Measurements from ENCODE around the gene GNAO1. TPM values are rescaled to one million over a fixed set of nuclear protein-coding genes. Genes with fewer than 3 reads are reported as not detected.

The GNAO1 gene
- total and polyA plus RNA-seq, 9 of the 15 experiments (the other 6 are each of a cell fraction or from before 2014, with no cell fraction given) = 0.07 to 0.42 (median 0.08) TPM; not detected in 5

GRCh38 chr16:56331915-56332314 lies 140.6 kb downstream of the GNAO1 start:
- DNase-seq (ENCODE audit: extremely low read depth in 1 of 4, low spot score in 3 of 4) (no peak), FAIRE-seq (no peak), ATAC-seq (no peak)
- ChIA-PET CTCF (ENCODE audit: low intra/inter-chr PET ratio) (interaction anchor here (0.6 to 2.7 kb wide), 2 partner anchors 25 to 27 kb away, joined by 3 to 20 read pairs; no protein-coding TSS in a partner anchor), POLR2A (interaction anchor here (1.0 kb wide), 2 partner anchors 9 to 439 kb away, joined by 3 read pairs; no protein-coding TSS in a partner anchor)
- H4K20me1 ChIP-seq (replicated peaks; ENCODE audit: control insufficient read depth, insufficient read depth, low read length) = peaks cover 4% of the 10 kb centered on the region
- no TSS peak for BruUV-seq (replicated peaks)
- no peak overlapping the region for H3K9ac ChIP-seq (ENCODE audit: insufficient read depth in 1 of 2, low read depth in 2 of 2, low read length in 2 of 2)
- H3K4me3 ChIP-seq = no peak overlapping the region
- no peak overlapping the region for H2AFZ ChIP-seq (ENCODE audit: low read depth, low read length)
- H3K27ac ChIP-seq (ENCODE audit: extremely low read depth, low read depth, low read length) = no peak overlapping the region
- H3K9me3 ChIP-seq (replicated peaks; ENCODE audit: control insufficient read depth, insufficient read depth, low read depth, low read length) = no peaks in the 10 kb centered on the region
- intact Hi-C loops (cut with micrococcal nuclease) (loop anchor here (1.0 to 5.0 kb wide), 5 partner anchors 24 to 370 kb away; partner anchors contain the start of gene AMFR), in situ Hi-C loops (cut with MboI) (no loop called here)
- WGBS (ENCODE audit: insufficient coverage, low coverage, missing lambda C conversion rate) = 11% methylated on average over 6 of the region's 8 CpGs
- no peak overlapping the region for H3K4me2 ChIP-seq (ENCODE audit: insufficient read depth, low read length)
- H3K9me1 ChIP-seq (ENCODE audit: control insufficient read depth, insufficient read depth, low read length) = no peaks in the 10 kb centered on the region
- H3K36me3 ChIP-seq (ENCODE audit: control insufficient read depth, insufficient read depth, low read length) = no peaks in the 10 kb centered on the region
- no peak for TF ChIP-seq ILF3 (IDR thresholded peaks at IDR 0.05; ENCODE audit: borderline replicate concordance)
- TF ChIP-seq MYBL2 (IDR thresholded peaks at IDR 0.05; ENCODE audit: low read depth) = no peak
- no peak for TF ChIP-seq MYBL2 (CRISPR knock-in tag; IDR thresholded peaks at IDR 0.05; ENCODE audit: borderline replicate concordance)
- TF ChIP-seq HDAC3 (IDR thresholded peaks at IDR 0.05; ENCODE audit: borderline replicate concordance, partially characterized antibody) = no peak
- TF ChIP-seq BMI1 (IDR thresholded peaks at IDR 0.05; ENCODE audit: low read length) = no peak
- TF ChIP-seq ATF1 (CRISPR knock-in tag; IDR thresholded peaks at IDR 0.05) = no peak
- TF ChIP-seq ATF1 (tag; IDR thresholded peaks at IDR 0.05) = no peak
- TF ChIP-seq, protein P1, sequence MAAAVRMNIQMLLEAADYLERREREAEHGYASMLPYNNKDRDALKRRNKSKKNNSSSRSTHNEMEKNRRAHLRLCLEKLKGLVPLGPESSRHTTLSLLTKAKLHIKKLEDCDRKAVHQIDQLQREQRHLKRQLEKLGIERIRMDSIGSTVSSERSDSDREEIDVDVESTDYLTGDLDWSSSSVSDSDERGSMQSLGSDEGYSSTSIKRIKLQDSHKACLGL (CRISPR knock-in tag; IDR thresholded peaks at IDR 0.05; ENCODE audit: borderline replicate concordance, poor library complexity, severe bottlenecking) = no peak
- TF ChIP-seq PYGO2 (tag; IDR thresholded peaks at IDR 0.05) = no peak
- TF ChIP-seq ZNF282 (CRISPR knock-in tag; IDR thresholded peaks at IDR 0.05) = no peak
- TF ChIP-seq POLR2H (tag; IDR thresholded peaks at IDR 0.05; ENCODE audit: low read depth) = no peak
- no peak for TF ChIP-seq BRCA1 (IDR thresholded peaks at IDR 0.05)
- no peak for TF ChIP-seq BRCA1 (CRISPR knock-in tag; IDR thresholded peaks at IDR 0.05)
- TF ChIP-seq, protein P2, sequence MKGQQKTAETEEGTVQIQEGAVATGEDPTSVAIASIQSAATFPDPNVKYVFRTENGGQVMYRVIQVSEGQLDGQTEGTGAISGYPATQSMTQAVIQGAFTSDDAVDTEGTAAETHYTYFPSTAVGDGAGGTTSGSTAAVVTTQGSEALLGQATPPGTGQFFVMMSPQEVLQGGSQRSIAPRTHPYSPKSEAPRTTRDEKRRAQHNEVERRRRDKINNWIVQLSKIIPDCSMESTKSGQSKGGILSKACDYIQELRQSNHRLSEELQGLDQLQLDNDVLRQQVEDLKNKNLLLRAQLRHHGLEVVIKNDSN (CRISPR knock-in tag; IDR thresholded peaks at IDR 0.05) = no peak
- TF ChIP-seq ZNF644 (tag; IDR thresholded peaks at IDR 0.05; ENCODE audit: low read depth) = no peak
- TF ChIP-seq GABPB1 (CRISPR knock-in tag; IDR thresholded peaks at IDR 0.05) = no peak
- TF ChIP-seq CHD2 (IDR thresholded peaks at IDR 0.05; ENCODE audit: low read depth, low read length) = no peak
- no peak for TF ChIP-seq STAT5A (IDR thresholded peaks at IDR 0.05; ENCODE audit: borderline replicate concordance, low read length)
- no peak for TF ChIP-seq MEIS2 (IDR thresholded peaks at IDR 0.05; ENCODE audit: partially characterized antibody)
- no peak for TF ChIP-seq SIN3A (IDR thresholded peaks at IDR 0.05; ENCODE audit: borderline replicate concordance in 2 of 2, control insufficient read depth in 1 of 2, low read depth in 2 of 2, low read length in 2 of 2)
- TF ChIP-seq KLF16 (IDR thresholded peaks at IDR 0.05) = no peak
- H3K27me3 ChIP-seq (ENCODE audit: control insufficient read depth in 2 of 2, insufficient read depth in 2 of 2, low read length in 2 of 2) = peaks cover 28 to 71% of the 10 kb centered on the region in 2 experiments; a peak in 3 of 5 replicates
- H3K79me2 ChIP-seq (ENCODE audit: control insufficient read depth, insufficient read depth, low read length) = no peaks in the 10 kb centered on the region
- peaks cover 0 to 22% of the 10 kb centered on the region in 2 experiments; a peak in 1 of 5 replicates for H3K4me1 ChIP-seq (replicated peaks in 1 of 2; ENCODE audit: control insufficient read depth in 2 of 2, insufficient read depth in 2 of 2, low read length in 2 of 2)
